GM12874 (cell line): ENCODE results near the gene GLIPR1L2.

Experiments used
- CTCF ChIP-seq: IDR thresholded peaks from 2 replicates; pipeline ENCODE4 v1.5.1; 2011; ENCODE audit warnings: low read depth, mild to moderate bottlenecking, control low read depth, low read length, moderate library complexity; ENCODE audit not compliant: insufficient read depth

GLIPR1L2 gene

GRCh38 chr12:75390156-75390898 is 562 bp upstream of the GLIPR1L2 start:
- TF ChIP-seq CTCF = no peak

GRCh38 chr12:75404231-75404630 is 13.3 kb downstream of the GLIPR1L2 start:
- TF ChIP-seq CTCF = no peak

GRCh38 chr12:75407683-75408082 is 16.8 kb downstream of the GLIPR1L2 start:
- TF ChIP-seq CTCF = no peak

GRCh38 chr12:75409830-75410229 is 18.9 kb downstream of the GLIPR1L2 start:
- no peak for TF ChIP-seq CTCF

- TF ChIP-seq CTCF = no peak
Observed at GRCh38 chr12:75414671-75415070, 23.8 kb downstream of the GLIPR1L2 start.

- TF ChIP-seq CTCF = no peak
Observed at GRCh38 chr12:75419841-75420240, 29.0 kb downstream of the GLIPR1L2 start.

GRCh38 chr12:75427491-75427890 is 36.6 kb downstream of the GLIPR1L2 start:
- no peak for TF ChIP-seq CTCF
